Endothelial cell (in vitro differentiated cells): Measurements from ENCODE around the gene SEMA7A. TPM values are rescaled to one million over a fixed set of nuclear protein-coding genes. Genes with fewer than 3 reads are reported as not detected.

Experiments
- DNase-seq: peaks from one replicate; pipeline ENCODE4 v3.0.0; 2021; ENCODE audit warnings: low spot score
- H3K27ac Mint-ChIP-seq: one replicate; pipeline ENCODE4 v1.8.0; 2021; ENCODE audit warnings: mixed read lengths, inconsistent platforms; ENCODE audit not compliant: unreplicated experiment
- H3K27me3 Mint-ChIP-seq: one replicate; pipeline ENCODE4 v1.8.0; 2021; ENCODE audit warnings: mild to moderate bottlenecking, moderate library complexity, mixed read lengths, inconsistent platforms; ENCODE audit not compliant: unreplicated experiment
- H3K36me3 Mint-ChIP-seq: one replicate; pipeline ENCODE4 v1.8.0; 2021; ENCODE audit warnings: mild to moderate bottlenecking, low read depth, mixed read lengths, inconsistent platforms; ENCODE audit not compliant: unreplicated experiment
- H3K4me1 Mint-ChIP-seq: one replicate; pipeline ENCODE4 v1.8.0; 2021; ENCODE audit warnings: mild to moderate bottlenecking, mixed read lengths, inconsistent platforms; ENCODE audit not compliant: unreplicated experiment
- H3K4me3 Mint-ChIP-seq: one replicate; pipeline ENCODE4 v1.8.0; 2021; ENCODE audit warnings: mild to moderate bottlenecking, mixed read lengths, inconsistent platforms; ENCODE audit not compliant: unreplicated experiment
- H3K9me3 Mint-ChIP-seq: one replicate; pipeline ENCODE4 v1.8.0; 2021; ENCODE audit warnings: mixed read lengths, inconsistent platforms; ENCODE audit not compliant: unreplicated experiment
- total RNA-seq: library from RNA; stranded (reverse); fragmentation: NEBNext Ultra II Directional; extraction: Animal tissue kit (Norgen Biotek cat#: 25700); gene quantifications from one replicate; pipeline ENCODE4 v1.2.1, GENCODE V29; 2021; ENCODE audit not compliant: unreplicated experiment
- TF ChIP-seq, protein P1 (sequence below): fragments of 200-600 bp; sonication (generic); IDR thresholded peaks from one replicate; pipeline ENCODE4 v1.5.0; 2021; ENCODE audit warnings: antibody characterized with exemption; ENCODE audit not compliant: unreplicated experiment

SEMA7A gene
- total RNA-seq, 1 donor from 2014 or later, result 41.4 TPM

GRCh38 chr15:74374648-74375302 lies 59.0 kb downstream of the SEMA7A start:
- TF ChIP-seq, protein P1, sequence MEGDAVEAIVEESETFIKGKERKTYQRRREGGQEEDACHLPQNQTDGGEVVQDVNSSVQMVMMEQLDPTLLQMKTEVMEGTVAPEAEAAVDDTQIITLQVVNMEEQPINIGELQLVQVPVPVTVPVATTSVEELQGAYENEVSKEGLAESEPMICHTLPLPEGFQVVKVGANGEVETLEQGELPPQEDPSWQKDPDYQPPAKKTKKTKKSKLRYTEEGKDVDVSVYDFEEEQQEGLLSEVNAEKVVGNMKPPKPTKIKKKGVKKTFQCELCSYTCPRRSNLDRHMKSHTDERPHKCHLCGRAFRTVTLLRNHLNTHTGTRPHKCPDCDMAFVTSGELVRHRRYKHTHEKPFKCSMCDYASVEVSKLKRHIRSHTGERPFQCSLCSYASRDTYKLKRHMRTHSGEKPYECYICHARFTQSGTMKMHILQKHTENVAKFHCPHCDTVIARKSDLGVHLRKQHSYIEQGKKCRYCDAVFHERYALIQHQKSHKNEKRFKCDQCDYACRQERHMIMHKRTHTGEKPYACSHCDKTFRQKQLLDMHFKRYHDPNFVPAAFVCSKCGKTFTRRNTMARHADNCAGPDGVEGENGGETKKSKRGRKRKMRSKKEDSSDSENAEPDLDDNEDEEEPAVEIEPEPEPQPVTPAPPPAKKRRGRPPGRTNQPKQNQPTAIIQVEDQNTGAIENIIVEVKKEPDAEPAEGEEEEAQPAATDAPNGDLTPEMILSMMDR, result no peak
- peaks cover 28% of the 10 kb centered on the region for H3K4me1 Mint-ChIP-seq
- no peak for DNase-seq
- no peak overlapping the region for H3K27ac Mint-ChIP-seq
- H3K4me3 Mint-ChIP-seq, result peak overlapping the region; percentile 52
- no peaks in the 10 kb centered on the region for H3K9me3 Mint-ChIP-seq
- H3K36me3 Mint-ChIP-seq, result no peaks in the 10 kb centered on the region
- H3K27me3 Mint-ChIP-seq, result peaks cover 7% of the 10 kb centered on the region

GRCh38 chr15:74373731-74374647 lies 59.8 kb downstream of the SEMA7A start:
- Mint-ChIP-seq H3K27me3 (peaks cover 7% of the 10 kb centered on the region), H3K27ac (no peak overlapping the region), H3K9me3 (no peaks in the 10 kb centered on the region), H3K4me3 (peak overlapping the region; percentile 77), H3K36me3 (no peaks in the 10 kb centered on the region), H3K4me1 (peaks cover 24% of the 10 kb centered on the region)
- peak; percentile 94 for DNase-seq
- TF ChIP-seq, protein P1, result peak; percentile 70

GRCh38 chr15:74373056-74373650 lies 60.6 kb downstream of the SEMA7A start:
- no peaks in the 10 kb centered on the region for H3K36me3 Mint-ChIP-seq
- peaks cover 20% of the 10 kb centered on the region for H3K4me1 Mint-ChIP-seq
- H3K9me3 Mint-ChIP-seq, result no peaks in the 10 kb centered on the region
- DNase-seq, result no peak
- TF ChIP-seq, protein P1, result no peak
- H3K27ac Mint-ChIP-seq, result peak overlapping the region; percentile 61
- H3K4me3 Mint-ChIP-seq, result peak overlapping the region; percentile 71
- H3K27me3 Mint-ChIP-seq, result peaks cover 7% of the 10 kb centered on the region

DNA sequence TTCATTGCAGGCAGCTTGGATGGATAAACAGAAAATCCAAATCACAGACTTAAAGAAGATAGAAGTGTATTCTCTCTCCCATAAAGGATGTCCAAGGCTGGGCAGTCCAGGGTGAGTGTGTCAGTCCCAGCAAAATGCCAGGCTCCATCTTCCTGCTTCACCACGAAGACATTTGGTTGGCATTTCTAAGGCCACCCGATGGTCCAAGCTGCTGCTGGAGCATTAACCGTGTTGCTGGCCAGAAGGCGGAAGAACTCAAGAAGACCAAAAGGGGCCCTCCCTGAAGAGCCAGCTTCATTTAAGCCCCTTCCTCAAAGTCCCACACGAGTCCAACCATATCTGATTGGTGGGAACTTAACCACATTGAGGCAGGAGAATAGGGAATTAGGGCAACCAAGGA lies 63.3 kb downstream of the SEMA7A start:
- Mint-ChIP-seq H3K4me1 (peaks cover 18% of the 10 kb centered on the region), H3K9me3 (no peaks in the 10 kb centered on the region), H3K36me3 (no peaks in the 10 kb centered on the region), H3K4me3 (no peak overlapping the region), H3K27me3 (peaks cover 10% of the 10 kb centered on the region), H3K27ac (no peak overlapping the region)
- TF ChIP-seq, protein P1, result no peak
- no peak for DNase-seq
